Measurements from ENCODE around the gene ZBTB16. TPM values are rescaled to one million over a fixed set of nuclear protein-coding genes. Genes with fewer than 3 reads are reported as not detected.

The ZBTB16 gene
- total RNA-seq, 1 experiment from 2014 or later: 70.4 TPM

DNA sequence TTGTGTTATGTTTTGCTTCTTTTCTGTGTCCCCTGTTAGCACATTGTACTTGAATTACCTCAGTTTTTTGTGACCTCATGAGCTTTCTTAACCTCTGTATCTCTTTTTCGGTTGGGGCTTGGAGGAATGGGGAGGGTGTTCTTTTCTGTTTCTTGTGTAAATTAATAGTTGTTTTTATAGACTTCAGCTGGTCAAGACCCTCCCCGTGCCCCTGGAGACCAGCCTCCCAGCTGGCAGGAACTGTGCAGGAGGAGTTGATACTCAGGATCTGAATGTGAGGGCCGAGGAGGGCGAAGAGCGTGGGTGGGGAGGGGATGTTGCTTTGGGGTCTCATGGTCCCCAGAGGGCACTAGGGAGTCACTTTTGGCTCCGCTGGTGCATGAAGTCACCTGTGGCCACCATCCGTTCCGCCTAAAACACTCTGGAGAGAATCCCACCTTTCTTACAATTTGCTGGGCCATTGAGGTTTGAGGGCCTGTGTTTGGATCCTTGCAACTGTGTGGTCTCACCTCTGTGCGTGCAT lies 192.4 kb downstream of the ZBTB16 start:
- ChIA-PET CTCF (interaction anchor here (0.7 to 4.2 kb wide), 2 partner anchors 9 to 29 kb away, joined by 3 to 21 read pairs; no protein-coding TSS in a partner anchor), POLR2A (interaction anchor here (0.6 to 0.9 kb wide), 2 partner anchors 54 to 421 kb away, joined by 3 read pairs; no protein-coding TSS in a partner anchor)
- Mint-ChIP-seq H3K36me3 (ENCODE audit: insufficient read depth, unreplicated experiment) (no peaks in the 10 kb centered on the region), H3K27ac (ENCODE audit: low read depth, unreplicated experiment) (peak overlapping the region; percentile 87), H3K4me3 (ENCODE audit: unreplicated experiment) (no peak overlapping the region), H3K9me3 (ENCODE audit: unreplicated experiment) (no peaks in the 10 kb centered on the region), H3K4me1 (ENCODE audit: insufficient read depth, unreplicated experiment) (peaks cover 19% of the 10 kb centered on the region), H3K27me3 (ENCODE audit: insufficient read depth, unreplicated experiment) (no peaks in the 10 kb centered on the region)
- DNase-seq (ENCODE audit: unreplicated experiment): no peak
- BruUV-seq (replicated peaks): no TSS peak
- TF ChIP-seq, protein P1, sequence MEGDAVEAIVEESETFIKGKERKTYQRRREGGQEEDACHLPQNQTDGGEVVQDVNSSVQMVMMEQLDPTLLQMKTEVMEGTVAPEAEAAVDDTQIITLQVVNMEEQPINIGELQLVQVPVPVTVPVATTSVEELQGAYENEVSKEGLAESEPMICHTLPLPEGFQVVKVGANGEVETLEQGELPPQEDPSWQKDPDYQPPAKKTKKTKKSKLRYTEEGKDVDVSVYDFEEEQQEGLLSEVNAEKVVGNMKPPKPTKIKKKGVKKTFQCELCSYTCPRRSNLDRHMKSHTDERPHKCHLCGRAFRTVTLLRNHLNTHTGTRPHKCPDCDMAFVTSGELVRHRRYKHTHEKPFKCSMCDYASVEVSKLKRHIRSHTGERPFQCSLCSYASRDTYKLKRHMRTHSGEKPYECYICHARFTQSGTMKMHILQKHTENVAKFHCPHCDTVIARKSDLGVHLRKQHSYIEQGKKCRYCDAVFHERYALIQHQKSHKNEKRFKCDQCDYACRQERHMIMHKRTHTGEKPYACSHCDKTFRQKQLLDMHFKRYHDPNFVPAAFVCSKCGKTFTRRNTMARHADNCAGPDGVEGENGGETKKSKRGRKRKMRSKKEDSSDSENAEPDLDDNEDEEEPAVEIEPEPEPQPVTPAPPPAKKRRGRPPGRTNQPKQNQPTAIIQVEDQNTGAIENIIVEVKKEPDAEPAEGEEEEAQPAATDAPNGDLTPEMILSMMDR (IDR thresholded peaks at IDR 0.05; ENCODE audit: unreplicated experiment): no peak
- intact Hi-C loops (cut with micrococcal nuclease): no loop called here

DNA sequence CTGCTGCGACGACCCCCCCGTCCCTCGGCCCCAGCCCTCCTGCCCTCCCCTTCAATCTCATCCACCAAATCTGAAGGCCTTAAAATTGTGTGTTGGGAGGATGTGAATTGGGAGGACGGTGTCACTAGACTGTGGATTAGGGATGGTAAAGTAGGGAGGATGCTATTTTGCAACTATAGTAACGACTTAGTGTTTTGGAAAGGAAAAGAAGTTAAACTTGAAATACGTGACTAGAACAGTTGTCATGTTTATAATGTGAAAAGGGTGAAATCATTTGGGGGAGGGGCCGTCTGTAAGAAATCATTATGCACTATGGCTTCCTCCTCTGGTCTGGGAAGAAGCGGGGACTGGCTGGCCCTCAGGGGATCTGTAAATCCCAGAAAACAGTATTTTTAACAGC lies 193.3 kb downstream of the ZBTB16 start:
- ChIA-PET POLR2A (interaction anchor here (0.7 to 0.9 kb wide), 2 partner anchors 59 to 174 kb away, joined by 3 read pairs; no protein-coding TSS in a partner anchor), CTCF (interaction anchor here (0.9 to 1.0 kb wide), 2 partner anchors 9 to 356 kb away, joined by 3 read pairs; no protein-coding TSS in a partner anchor)
- no peaks in the 10 kb centered on the region for H3K36me3 Mint-ChIP-seq (ENCODE audit: insufficient read depth, unreplicated experiment)
- TF ChIP-seq, protein P1 (IDR thresholded peaks at IDR 0.05; ENCODE audit: unreplicated experiment): no peak
- H3K27ac Mint-ChIP-seq (ENCODE audit: low read depth, unreplicated experiment): peak overlapping the region; percentile 87
- H3K27me3 Mint-ChIP-seq (ENCODE audit: insufficient read depth, unreplicated experiment): no peaks in the 10 kb centered on the region
- DNase-seq (ENCODE audit: unreplicated experiment): no peak
- no peaks in the 10 kb centered on the region for H3K9me3 Mint-ChIP-seq (ENCODE audit: unreplicated experiment)
- peaks cover 22% of the 10 kb centered on the region for H3K4me1 Mint-ChIP-seq (ENCODE audit: insufficient read depth, unreplicated experiment)
- BruUV-seq (replicated peaks): no TSS peak
- no peak overlapping the region for H3K4me3 Mint-ChIP-seq (ENCODE audit: unreplicated experiment)
- intact Hi-C loops (cut with micrococcal nuclease): no loop called here

DNA sequence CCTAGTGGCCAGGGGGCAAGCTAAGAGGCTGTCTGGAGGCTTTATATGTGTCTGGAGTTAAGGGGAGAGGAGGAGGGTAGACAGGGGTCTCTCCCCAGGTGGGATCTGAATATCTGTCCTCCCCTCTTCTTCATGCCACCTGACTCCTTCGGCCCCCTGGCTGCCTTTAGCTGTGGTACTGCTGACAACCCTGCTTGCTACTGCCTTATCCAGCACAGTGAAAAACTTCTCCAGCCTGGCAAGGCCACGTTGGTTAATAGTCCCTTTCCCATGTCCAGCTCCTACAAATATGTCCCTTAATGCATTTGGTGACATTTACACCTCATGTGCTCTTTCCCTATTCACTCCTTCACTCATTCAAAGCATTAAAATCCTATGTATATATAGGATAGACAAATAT lies 194.3 kb downstream of the ZBTB16 start:
- DNase-seq (ENCODE audit: unreplicated experiment): no peak
- TF ChIP-seq, protein P1 (IDR thresholded peaks at IDR 0.05; ENCODE audit: unreplicated experiment): no peak
- no peaks in the 10 kb centered on the region for H3K9me3 Mint-ChIP-seq (ENCODE audit: unreplicated experiment)
- no TSS peak for BruUV-seq (replicated peaks)
- peaks cover 25% of the 10 kb centered on the region for H3K4me1 Mint-ChIP-seq (ENCODE audit: insufficient read depth, unreplicated experiment)
- POLR2A ChIA-PET: interaction anchor here (0.9 to 1.1 kb wide), 2 partner anchors 155 to 175 kb away, joined by 3 read pairs; no protein-coding TSS in a partner anchor
- peak overlapping the region; percentile 61 for H3K27ac Mint-ChIP-seq (ENCODE audit: low read depth, unreplicated experiment)
- no peaks in the 10 kb centered on the region for H3K27me3 Mint-ChIP-seq (ENCODE audit: insufficient read depth, unreplicated experiment)
- no peaks in the 10 kb centered on the region for H3K36me3 Mint-ChIP-seq (ENCODE audit: insufficient read depth, unreplicated experiment)
- CTCF ChIA-PET: interaction anchor here (0.6 to 1.0 kb wide), 4 partner anchors 8 to 357 kb away, joined by 3 to 4 read pairs (median 3); no protein-coding TSS in a partner anchor
- intact Hi-C loops (cut with micrococcal nuclease): no loop called here
- no peak overlapping the region for H3K4me3 Mint-ChIP-seq (ENCODE audit: unreplicated experiment)

DNA sequence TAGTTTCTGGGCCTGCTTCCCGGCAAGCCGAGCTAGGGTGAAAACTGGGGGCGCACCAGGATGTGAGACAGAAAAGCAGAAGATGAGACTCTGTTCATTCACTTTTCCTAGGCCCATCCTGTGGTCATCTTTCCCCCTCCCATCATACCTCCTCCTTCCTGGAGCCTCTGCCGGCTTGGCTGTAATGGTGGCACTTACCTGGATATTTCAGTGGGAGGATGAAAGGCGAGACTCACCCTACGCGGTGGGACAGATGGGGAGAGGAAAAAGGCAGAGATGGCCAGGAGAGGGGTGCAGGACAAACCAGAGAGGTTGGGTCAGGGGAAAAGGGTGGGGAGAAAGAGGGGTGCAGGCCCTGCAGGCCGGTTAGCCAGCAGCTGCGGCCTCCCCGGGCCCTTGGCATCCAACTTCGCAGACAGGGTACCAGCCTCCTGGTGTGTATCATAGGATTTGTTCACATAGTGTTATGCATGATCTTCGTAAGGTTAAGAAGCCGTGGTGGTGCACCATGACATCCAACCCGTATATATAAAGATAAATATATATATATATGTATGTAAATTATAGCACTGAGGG lies 195.1 kb downstream of the ZBTB16 start:
- DNase-seq (ENCODE audit: unreplicated experiment): no peak
- peaks cover 31% of the 10 kb centered on the region for H3K4me1 Mint-ChIP-seq (ENCODE audit: insufficient read depth, unreplicated experiment)
- ChIA-PET CTCF (interaction anchor here (0.6 to 1.0 kb wide), 2 partner anchors 7 to 42 kb away, joined by 3 to 4 read pairs; no protein-coding TSS in a partner anchor), POLR2A (interaction anchor here (0.7 kb wide), 1 partner anchor 8 kb away, joined by 3 read pairs; no protein-coding TSS in a partner anchor)
- no peak overlapping the region for H3K4me3 Mint-ChIP-seq (ENCODE audit: unreplicated experiment)
- no TSS peak for BruUV-seq (replicated peaks)
- TF ChIP-seq, protein P1 (IDR thresholded peaks at IDR 0.05; ENCODE audit: unreplicated experiment): no peak
- peak overlapping the region; percentile 61 for H3K27ac Mint-ChIP-seq (ENCODE audit: low read depth, unreplicated experiment)
- no peaks in the 10 kb centered on the region for H3K27me3 Mint-ChIP-seq (ENCODE audit: insufficient read depth, unreplicated experiment)
- H3K36me3 Mint-ChIP-seq (ENCODE audit: insufficient read depth, unreplicated experiment): no peaks in the 10 kb centered on the region
- no peaks in the 10 kb centered on the region for H3K9me3 Mint-ChIP-seq (ENCODE audit: unreplicated experiment)
- intact Hi-C loops (cut with micrococcal nuclease): no loop called here
